SK-N-MC (cell line): ENCODE measurements around the gene SCN9A.

Source experiments
- DNase-seq: peaks from one replicate; pipeline ENCODE4 v3.0.0-alpha.2; 2011; ENCODE audit warnings: low read depth, low spot score
- H3K27ac ChIP-seq: fragments of 200-600 bp; sonication (generic); 2 replicates; pipeline ENCODE4 v1.5.1; 2016; ENCODE audit warnings: mixed run types
- H3K36me3 ChIP-seq: fragments of 200-600 bp; sonication (generic); 2 replicates; pipeline ENCODE4 v1.6.1; 2017; ENCODE audit warnings: antibody characterized with exemption, low read length, mixed read lengths; ENCODE audit not compliant: insufficient read depth
- H3K4me3 ChIP-seq: fragments of 200-600 bp; sonication (generic); 2 replicates; pipeline ENCODE4 v1.5.1; 2016
- H3K9ac ChIP-seq: fragments of 200-600 bp; sonication (generic); 2 replicates; pipeline ENCODE4 v1.8.0; 2017; ENCODE audit warnings: mixed run types, mixed read lengths; ENCODE audit not compliant: insufficient read length
- H3K9me3 ChIP-seq: fragments of 200-600 bp; sonication (generic); 2 replicates; pipeline ENCODE4 v1.6.1; 2017; ENCODE audit warnings: low read depth, mild to moderate bottlenecking, antibody characterized with exemption, low read length, moderate library complexity, mixed read lengths
- EZH2 ChIP-seq: fragments of 200-600 bp; sonication (generic); IDR thresholded peaks from one replicate; pipeline ENCODE4 v1.6.1; 2017; ENCODE audit warnings: antibody characterized with exemption
- FOXP2 ChIP-seq: optimal IDR thresholded peaks from 2 replicates; pipeline ENCODE3; 2011; ENCODE audit warnings: mild to moderate bottlenecking, moderate library complexity; ENCODE audit not compliant: insufficient read depth; ENCODE audit errors: extremely low read length, control extremely low read depth
- POLR2AphosphoS5 ChIP-seq: IDR thresholded peaks from 2 replicates; pipeline ENCODE4 v1.6.1; 2012; ENCODE audit warnings: mild to moderate bottlenecking, low read depth, low read length, borderline replicate concordance

The SCN9A gene

GRCh38 chr2:166171216-166171615, 204.5 kb downstream of the SCN9A start:
- H3K4me3 ChIP-seq = no peak overlapping the region
- no peak overlapping the region for H3K27ac ChIP-seq
- no peak for TF ChIP-seq EZH2
- TF ChIP-seq POLR2AphosphoS5 = no peak
- TF ChIP-seq FOXP2 = no peak
- H3K36me3 ChIP-seq = no peaks in the 10 kb centered on the region
- no peaks in the 10 kb centered on the region for H3K9me3 ChIP-seq
- no peak for DNase-seq
- no peak overlapping the region for H3K9ac ChIP-seq

- DNase-seq = no peak
- TF ChIP-seq EZH2 = no peak
- TF ChIP-seq FOXP2 = no peak
- no peak for TF ChIP-seq POLR2AphosphoS5
- Histone ChIP-seq H3K9me3 (no peaks in the 10 kb centered on the region), H3K27ac (no peak overlapping the region), H3K9ac (no peak overlapping the region), H3K36me3 (no peaks in the 10 kb centered on the region), H3K4me3 (no peak overlapping the region)
These were observed 205.4 kb downstream of the SCN9A start for GRCh38 chr2:166170356-166170755.

- H3K27ac ChIP-seq = 0 out of 2 replicates have a peak overlapping the region, but pooled peaks have one; percentile 29
- no peak overlapping the region for H3K4me3 ChIP-seq
- peak; percentile 17 for TF ChIP-seq FOXP2
- TF ChIP-seq POLR2AphosphoS5 = no peak
- TF ChIP-seq EZH2 = no peak
- peak; percentile 78 for DNase-seq
- H3K9ac ChIP-seq = no peak overlapping the region
- no peaks in the 10 kb centered on the region for H3K36me3 ChIP-seq
- H3K9me3 ChIP-seq = no peaks in the 10 kb centered on the region
These were observed 208.3 kb downstream of the SCN9A start for GRCh38 chr2:166167449-166167848.

- no peak overlapping the region for H3K4me3 ChIP-seq
- H3K9ac ChIP-seq = no peak overlapping the region
- no peaks in the 10 kb centered on the region for H3K9me3 ChIP-seq
- no peak for DNase-seq
- no peak overlapping the region for H3K27ac ChIP-seq
- no peaks in the 10 kb centered on the region for H3K36me3 ChIP-seq
- no peak for TF ChIP-seq POLR2AphosphoS5
- no peak for TF ChIP-seq EZH2
- TF ChIP-seq FOXP2 = no peak
These were observed 212.0 kb downstream of the SCN9A start for GRCh38 chr2:166163775-166164174.

- Histone ChIP-seq H3K9ac (no peak overlapping the region), H3K4me3 (no peak overlapping the region), H3K36me3 (no peaks in the 10 kb centered on the region), H3K9me3 (no peaks in the 10 kb centered on the region), H3K27ac (no peak overlapping the region)
- TF ChIP-seq EZH2 = no peak
- no peak for TF ChIP-seq POLR2AphosphoS5
- no peak for TF ChIP-seq FOXP2
- DNase-seq = no peak
These were observed 217.2 kb downstream of the SCN9A start for GRCh38 chr2:166158546-166158945.

GRCh38 chr2:166157578-166157977, 218.2 kb downstream of the SCN9A start:
- no peak for TF ChIP-seq POLR2AphosphoS5
- no peak for TF ChIP-seq EZH2
- no peak for TF ChIP-seq FOXP2
- no peak for DNase-seq
- Histone ChIP-seq H3K4me3 (no peak overlapping the region), H3K9me3 (no peaks in the 10 kb centered on the region), H3K36me3 (no peaks in the 10 kb centered on the region), H3K9ac (no peak overlapping the region), H3K27ac (no peak overlapping the region)

- no peak overlapping the region for H3K4me3 ChIP-seq
- no peak overlapping the region for H3K27ac ChIP-seq
- H3K9ac ChIP-seq = no peak overlapping the region
- DNase-seq = no peak
- TF ChIP-seq FOXP2 = no peak
- no peak for TF ChIP-seq EZH2
- no peak for TF ChIP-seq POLR2AphosphoS5
- no peaks in the 10 kb centered on the region for H3K36me3 ChIP-seq
- no peaks in the 10 kb centered on the region for H3K9me3 ChIP-seq
These were observed 218.7 kb downstream of the SCN9A start for GRCh38 chr2:166156985-166157490.

- Histone ChIP-seq H3K36me3 (no peaks in the 10 kb centered on the region), H3K9me3 (no peaks in the 10 kb centered on the region), H3K9ac (no peak overlapping the region), H3K4me3 (no peak overlapping the region), H3K27ac (peak overlapping the region; percentile 10; the same call in 1 of the 2 replicates)
- TF ChIP-seq EZH2 = no peak
- TF ChIP-seq POLR2AphosphoS5 = no peak
- TF ChIP-seq FOXP2 = no peak
- no peak for DNase-seq
These were observed 220.2 kb downstream of the SCN9A start for GRCh38 chr2:166155589-166155988.

GRCh38 chr2:166154685-166155338, 220.9 kb downstream of the SCN9A start:
- Histone ChIP-seq H3K27ac (peak overlapping the region; percentile 10; the same call in 1 of the 2 replicates), H3K36me3 (no peaks in the 10 kb centered on the region), H3K9ac (no peak overlapping the region), H3K9me3 (no peaks in the 10 kb centered on the region), H3K4me3 (no peak overlapping the region)
- peak; percentile 37 for DNase-seq
- TF ChIP-seq POLR2AphosphoS5 (no peak; the same call in 1 of the 2 replicates), EZH2 (no peak), FOXP2 (no peak)
